HepG2 (cell line): Measurements from ENCODE around the gene MISFA. TPM values are rescaled to one million over a fixed set of nuclear protein-coding genes. Genes with fewer than 3 reads are reported as not detected.

ENCODE experiments used
- AGO2 ChIP-seq: fragments of 200-400 bp; formaldehyde crosslinking; optimal IDR thresholded peaks from 2 replicates; pipeline ENCODE3; 2017; ENCODE audit warnings: mild to moderate bottlenecking, low read depth, low read length, moderate library complexity
- ATAD3A ChIP-seq: sonication (generic); formaldehyde crosslinking; IDR thresholded peaks from 2 replicates; pipeline ENCODE4 v1.4.0; 2020; ENCODE audit warnings: missing genetic modification reagents
- CEBPB ChIP-seq: IDR thresholded peaks from 2 replicates; pipeline ENCODE4 v1.6.1; 2011; ENCODE audit warnings: low read depth, low read length, improper control_type of control experiment, borderline replicate concordance
- DNMT3B ChIP-seq: conservative IDR thresholded peaks from 2 replicates; pipeline ENCODE4 v1.6.1; 2016; ENCODE audit warnings: missing biosample characterization, control low read depth
- GLMP ChIP-seq: sonication (generic); formaldehyde crosslinking; IDR thresholded peaks from 2 replicates; pipeline ENCODE4 v1.9.0; 2021; ENCODE audit warnings: missing genetic modification reagents, mild to moderate bottlenecking, borderline replicate concordance
- HINFP ChIP-seq: sonication (generic); formaldehyde crosslinking; IDR thresholded peaks from 2 replicates; pipeline ENCODE4 v1.4.0; 2020; ENCODE audit warnings: low read depth, mild to moderate bottlenecking, missing genetic modification reagents
- KDM6A ChIP-seq: IDR thresholded peaks from 2 replicates; pipeline ENCODE4 v1.6.1; 2016; ENCODE audit warnings: low read depth
- MYC ChIP-seq: sonication (generic); formaldehyde crosslinking; IDR thresholded peaks from 2 replicates; pipeline ENCODE4 v1.9.0; 2021; ENCODE audit warnings: missing genetic modification reagents, borderline replicate concordance
- NBN ChIP-seq: fragments of 450-650 bp; conservative IDR thresholded peaks from 2 replicates; pipeline ENCODE4 v1.6.1; 2017
- ONECUT2 ChIP-seq: sonication (generic); formaldehyde crosslinking; IDR thresholded peaks from 2 replicates; pipeline ENCODE4 v1.4.0; 2020; ENCODE audit warnings: missing genetic modification reagents
- PPARG ChIP-seq: conservative IDR thresholded peaks from 2 replicates; pipeline ENCODE4 v1.6.1; 2016; ENCODE audit warnings: missing biosample characterization, missing genetic modification reagents
- PRMT3 ChIP-seq: sonication (generic); formaldehyde crosslinking; IDR thresholded peaks from 2 replicates; pipeline ENCODE4 v1.8.1; 2022; ENCODE audit warnings: low read depth, mild to moderate bottlenecking, moderate library complexity, missing genetic modification reagents, borderline replicate concordance
- YY1 ChIP-seq: IDR thresholded peaks from 2 replicates; pipeline ENCODE4 v1.6.1; 2011; ENCODE audit warnings: low read length, low read depth, moderate library complexity, mild to moderate bottlenecking; ENCODE audit not compliant: insufficient read depth, insufficient replicate concordance
- ZNF12 ChIP-seq: sonication (generic); formaldehyde crosslinking; IDR thresholded peaks from 2 replicates; pipeline ENCODE4 v1.5.0; 2020; ENCODE audit warnings: missing genetic modification reagents
- ZNF234 ChIP-seq: sonication (generic); formaldehyde crosslinking; conservative IDR thresholded peaks from 2 replicates; pipeline ENCODE4 v1.5.1; 2020; ENCODE audit warnings: mild to moderate bottlenecking, missing genetic modification reagents
- ZNF318 ChIP-seq: sonication (generic); formaldehyde crosslinking; IDR thresholded peaks from 2 replicates; pipeline ENCODE4 v1.4.0; 2020; ENCODE audit warnings: mild to moderate bottlenecking, missing genetic modification reagents
- ZNF367 ChIP-seq: sonication (generic); formaldehyde crosslinking; IDR thresholded peaks from 2 replicates; pipeline ENCODE4 v1.4.0; 2020; ENCODE audit warnings: missing genetic modification reagents, borderline replicate concordance
- ZNF383 ChIP-seq: sonication (generic); formaldehyde crosslinking; IDR thresholded peaks from 2 replicates; pipeline ENCODE4 v1.4.0; 2020; ENCODE audit warnings: missing genetic modification reagents, mild to moderate bottlenecking, borderline replicate concordance
- ZNF556 ChIP-seq: sonication (generic); formaldehyde crosslinking; IDR thresholded peaks from 2 replicates; pipeline ENCODE4 v1.4.0; 2020; ENCODE audit warnings: mild to moderate bottlenecking, missing genetic modification reagents, borderline replicate concordance
- polyA plus RNA-seq, 8 experiments: library from polyadenylated mRNA; depleted of rRNA in 3 of 8; stranded (reverse) in 7 of 8; unstranded in 1 of 8; fragments of >200 nt; fragmentation: Illumina TruSeq in 4 of 8; extraction: Trizol in 4 of 8; gene quantifications; 2 replicates each; pipeline versions ENCODE4 v1.2.1 to v1.2.3, GENCODE V29; 2011 to 2016; ENCODE audit warnings: low read depth in 4 of 8, missing spikeins in 1 of 8, mixed read lengths in 1 of 8; ENCODE audit not compliant: insufficient read depth in 1 of 8
- total RNA-seq, 5 experiments: library from RNA; depleted of rRNA; stranded (reverse); fragments of >200 nt; fragmentation: Illumina TruSeq; extraction: Trizol; gene quantifications; 2 replicates each; pipeline ENCODE4 v1.2.3, GENCODE V29; 2016; ENCODE audit warnings: low read depth in 1 of 5

Gene MISFA
- total and polyA plus RNA-seq, 2 of the 13 experiments (the other 11 are each of a cell fraction or from before 2014, with no cell fraction given): 1.4 to 5.4 TPM

GRCh38 chr11:18634140-18635032 is 34.8 kb downstream of the MISFA start, which contains the start of gene SPTY2D1 (continued):
- 0 out of 2 replicates have a peak, but pooled peaks have one; percentile 58 for TF ChIP-seq ZNF318 (CRISPR knock-in tag)
- TF ChIP-seq ZNF367 (CRISPR knock-in tag): no peak
- peak; percentile 50; the same call in 1 of the 2 replicates for TF ChIP-seq MYC (CRISPR knock-in tag)
- TF ChIP-seq ONECUT2 (CRISPR knock-in tag): no peak
- TF ChIP-seq YY1: peak; percentile 40
- TF ChIP-seq GLMP (CRISPR knock-in tag): no peak
- TF ChIP-seq NBN: no peak
- peak; percentile 37 for TF ChIP-seq AGO2
- no peak for TF ChIP-seq PRMT3 (CRISPR knock-in tag)
- no peak for TF ChIP-seq ZNF12
- TF ChIP-seq ZNF234 (CRISPR knock-in tag): no peak
- TF ChIP-seq HINFP (CRISPR knock-in tag): 0 out of 2 replicates have a peak, but pooled peaks have one; percentile 19
- no peak for TF ChIP-seq CEBPB
- peak; percentile 39; the same call in 1 of the 2 replicates for TF ChIP-seq DNMT3B (CRISPR knock-in tag)
- no peak for TF ChIP-seq PPARG (CRISPR knock-in tag)
- TF ChIP-seq ATAD3A (CRISPR knock-in tag): no peak
- no peak for TF ChIP-seq ZNF383 (CRISPR knock-in tag)
- no peak for TF ChIP-seq KDM6A
- peak; percentile 59; the same call in 1 of the 2 replicates for TF ChIP-seq ZNF556 (CRISPR knock-in tag)
